IMR-90 (cell line): Measurements from ENCODE around the gene CXCL17. TPM values are rescaled to one million over a fixed set of nuclear protein-coding genes. Genes with fewer than 3 reads are reported as not detected.

ENCODE experiments used
- ATAC-seq: fragments of 200-7000 bp; cut with Tn5 transposase; 2 replicates; pipeline ENCODE4 v1.9.1; 2020; ENCODE audit warnings: low read depth, mild to moderate bottlenecking, moderate library complexity
- BruUV-seq: library from RNA; stranded (reverse); fragments of 400-500 nt; replicated peaks from 2 replicates; lab custom pipeline; 2021; lab: Mats Ljungman, UMichigan
- CTCF ChIA-PET: fragments of 300-600 bp; formaldehyde crosslinking; extraction: SDS; loops from one replicate; lab custom pipeline; 2021; ENCODE audit warnings: antibody characterized with exemption; lab: Yijun Ruan, JAX
- POLR2A ChIA-PET: fragments of 300-600 bp; sonication (Branson Sonifier 250); formaldehyde crosslinking; loops from one replicate; lab custom pipeline; 2022; ENCODE audit warnings: antibody characterized with exemption; ENCODE audit not compliant: unreplicated experiment; lab: Charles Lee
- DNase-seq: peaks from one replicate; pipeline ENCODE4 v3.0.0; 2013
- H2AFZ ChIP-seq: replicated peaks from 2 replicates; pipeline ENCODE3; 2013; ENCODE audit warnings: low read length, mild to moderate bottlenecking; ENCODE audit not compliant: poor library complexity
- H2AK5ac ChIP-seq: 2 replicates; pipeline ENCODE4 v1.6.1; 2013; ENCODE audit warnings: low read depth, low read length, inconsistent platforms
- H2AK9ac ChIP-seq: replicated peaks from 2 replicates; pipeline ENCODE3; 2013; ENCODE audit warnings: mild to moderate bottlenecking, low read depth, low read length, moderate library complexity; ENCODE audit not compliant: poor library complexity
- H2BK120ac ChIP-seq: 2 replicates; pipeline ENCODE4 v1.6.1; 2013; ENCODE audit warnings: low read depth, low read length, inconsistent platforms
- H2BK15ac ChIP-seq: 3 replicates; pipeline ENCODE4 v1.6.1; 2013; ENCODE audit warnings: low read depth, low read length, inconsistent platforms
- H2BK20ac ChIP-seq: 2 replicates; pipeline ENCODE4 v1.6.1; 2013; ENCODE audit warnings: low read depth, mild to moderate bottlenecking, inconsistent platforms, low read length, moderate library complexity
- H2BK5ac ChIP-seq: 2 replicates; pipeline ENCODE4 v1.6.1; 2013; ENCODE audit warnings: mild to moderate bottlenecking, low read depth, low read length, inconsistent platforms; ENCODE audit not compliant: poor library complexity, severe bottlenecking
- H3K14ac ChIP-seq: replicated peaks from 2 replicates; pipeline ENCODE4 v1.6.1; 2013; ENCODE audit warnings: low read depth, low read length, inconsistent platforms
- H3K18ac ChIP-seq: 2 replicates; pipeline ENCODE4 v1.6.1; 2013; ENCODE audit warnings: low read depth, low read length, control low read depth
- H3K23ac ChIP-seq: 2 replicates; pipeline ENCODE4 v1.6.1; 2013; ENCODE audit warnings: low read depth, low read length, inconsistent platforms
- H3K27ac ChIP-seq: 2 replicates; pipeline ENCODE4 v1.5.1; 2013; ENCODE audit warnings: mild to moderate bottlenecking, control low read depth, low read length; ENCODE audit not compliant: insufficient read depth
- H3K27me3 ChIP-seq: 2 replicates; pipeline ENCODE4 v1.6.1; 2013; ENCODE audit warnings: low read length; ENCODE audit not compliant: control insufficient read depth, insufficient read depth
- H3K36me3 ChIP-seq: 2 replicates; pipeline ENCODE4 v1.6.1; 2013; ENCODE audit warnings: low read length, mixed read lengths; ENCODE audit not compliant: control insufficient read depth, insufficient read depth
- H3K4ac ChIP-seq: 2 replicates; pipeline ENCODE4 v1.6.1; 2013; ENCODE audit warnings: low read depth, low read length, inconsistent platforms
- H3K4me1 ChIP-seq: 2 replicates; pipeline ENCODE4 v1.6.1; 2013; ENCODE audit warnings: low read length, mixed read lengths; ENCODE audit not compliant: control insufficient read depth, insufficient read depth
- H3K4me2 ChIP-seq: 2 replicates; pipeline ENCODE4 v1.6.1; 2013; ENCODE audit warnings: low read depth, mild to moderate bottlenecking, control low read depth, low read length, moderate library complexity
- H3K4me3 ChIP-seq: 2 replicates; pipeline ENCODE4 v1.5.1; 2013; ENCODE audit warnings: low read depth, mild to moderate bottlenecking, control low read depth, low read length, moderate library complexity; ENCODE audit not compliant: insufficient read depth
- H3K56ac ChIP-seq: 2 replicates; pipeline ENCODE4 v1.6.1; 2013; ENCODE audit warnings: low read length, inconsistent platforms; ENCODE audit not compliant: insufficient read depth; ENCODE audit errors: extremely low read depth
- H3K79me1 ChIP-seq, 2 experiments: 2 replicates each; pipeline ENCODE4 v1.6.1; 2013; ENCODE audit warnings: low read length in 2 of 2, inconsistent platforms in 1 of 2, low read depth in 1 of 2
- H3K9ac ChIP-seq: 2 replicates; pipeline ENCODE4 v1.6.1; 2013; ENCODE audit warnings: low read depth, low read length, control low read depth
- H3K9me1 ChIP-seq: 2 replicates; pipeline ENCODE4 v1.6.1; 2013; ENCODE audit warnings: low read length, inconsistent platforms; ENCODE audit not compliant: insufficient read depth
- H3K9me3 ChIP-seq: 2 replicates; pipeline ENCODE4 v1.6.1; 2013; ENCODE audit warnings: low read length; ENCODE audit not compliant: control insufficient read depth, insufficient read depth
- H4K20me1 ChIP-seq: 2 replicates; pipeline ENCODE4 v1.6.1; 2013; ENCODE audit warnings: low read length, inconsistent platforms; ENCODE audit not compliant: insufficient read depth
- H4K5ac ChIP-seq: 2 replicates; pipeline ENCODE4 v1.6.1; 2013; ENCODE audit warnings: mild to moderate bottlenecking, low read depth, low read length, control low read depth
- H4K8ac ChIP-seq, 2 experiments: 2 replicates each; pipeline ENCODE4 v1.6.1; 2013; ENCODE audit warnings: low read depth in 2 of 2, low read length in 2 of 2, control low read depth in 1 of 2, inconsistent platforms in 1 of 2
- H4K91ac ChIP-seq: 2 replicates; pipeline ENCODE4 v1.6.1; 2013; ENCODE audit warnings: low read depth, low read length, inconsistent platforms; ENCODE audit not compliant: insufficient read depth
- WGBS, 2 experiments: methylation state at CpG; one replicate each; pipeline versions ENCODE4 v1.1.5 to v1.1.7; 2013; ENCODE audit warnings: missing lambda C conversion rate in 2 of 2; ENCODE audit not compliant: insufficient read length in 1 of 2; ENCODE audit errors: extremely low coverage in 2 of 2; 5-methylcytosine and 5-hydroxymethylcytosine counted together
- dilution Hi-C: fragments of 300-500 bp; cut with HindIII; formaldehyde crosslinking; loops from one replicate; pipeline ENCODE4 v1.14.3; 2018; ENCODE audit warnings: low sequenced_read_pairs; ENCODE audit not compliant: unreplicated experiment
- in situ Hi-C: fragments of 300-500 bp; cut with MboI; formaldehyde crosslinking; loops from 3 replicates; pipeline ENCODE4 v1.14.3; 2019; ENCODE audit warnings: low sequenced_read_pairs, inconsistent platforms, mixed read lengths
- intact Hi-C: fragments of 100-400 bp; cut with micrococcal nuclease; formaldehyde crosslinking; loops from 2 replicates; pipeline ENCODE4 v1.10.0; 2022
- polyA plus RNA-seq, 3 experiments: library from polyadenylated mRNA; depleted of rRNA; stranded (reverse); fragments of >200 nt; gene quantifications; 2 replicates each; pipeline ENCODE4 v1.2.3, GENCODE V29; 2012; ENCODE audit warnings: low replicate concordance in 1 of 3
- total RNA-seq: library from RNA; depleted of rRNA; stranded (reverse); fragments of >200 nt; gene quantifications from 2 replicates; pipeline ENCODE4 v1.2.3, GENCODE V29; 2012
- TF ChIP-seq, protein P1 (sequence below): fragments of 150-350 bp; IDR thresholded peaks from 2 replicates; pipeline ENCODE4 v1.6.1; 2017; ENCODE audit warnings: mild to moderate bottlenecking, antibody characterized with exemption, low read length, low read depth

CXCL17 gene
- total and polyA plus RNA-seq, 2 of the 4 experiments (the other 2 are of a cell fraction), result not detected

DNA sequence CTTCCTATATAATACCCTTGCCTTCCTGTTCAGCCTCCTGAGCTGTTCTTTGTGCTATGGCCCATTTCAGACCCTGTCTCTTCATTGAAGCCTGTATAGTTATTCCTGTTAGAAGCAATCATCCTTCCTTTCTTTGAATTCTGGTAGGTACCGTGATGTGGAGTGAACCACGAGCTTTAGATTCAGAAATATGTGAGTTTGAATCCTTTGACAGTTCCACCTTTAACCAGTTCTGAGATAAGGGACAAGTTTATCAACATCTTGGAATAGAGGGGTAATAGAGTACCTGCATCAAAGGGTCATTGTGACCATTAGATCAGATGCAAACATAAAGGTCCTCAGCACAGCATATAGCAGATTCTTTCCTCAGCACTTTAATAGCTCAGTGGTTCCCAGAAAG lies 12.3 kb upstream of the CXCL17 start:
- Histone ChIP-seq H2AK9ac (no peak overlapping the region), H4K91ac (no peak overlapping the region), H4K5ac (no peak overlapping the region), H3K9me1 (no peaks in the 10 kb centered on the region), H3K14ac (no peak overlapping the region), H3K4ac (no peak overlapping the region), H2BK5ac (no peak overlapping the region), H4K20me1 (no peaks in the 10 kb centered on the region; the same call in 1 of the 2 replicates), H4K8ac (no peak overlapping the region), H3K4me3 (no peak overlapping the region), H3K4me2 (no peak overlapping the region), H3K9me3 (no peaks in the 10 kb centered on the region), H2BK20ac (no peak overlapping the region), H3K79me1 (no peaks in the 10 kb centered on the region), H3K9ac (no peak overlapping the region), H3K4me1 (no peaks in the 10 kb centered on the region), H3K56ac (no peak overlapping the region), H2AFZ (no peak overlapping the region), H3K27ac (no peak overlapping the region), H2BK120ac (no peak overlapping the region), H2AK5ac (no peak overlapping the region), H3K23ac (no peak overlapping the region), H2BK15ac (no peak overlapping the region), H3K18ac (no peak overlapping the region), H3K36me3 (no peaks in the 10 kb centered on the region), H3K27me3 (peaks cover 21% of the 10 kb centered on the region)
- no peak for ATAC-seq
- in situ Hi-C loops, result no loop called here
- TF ChIP-seq, protein P1, sequence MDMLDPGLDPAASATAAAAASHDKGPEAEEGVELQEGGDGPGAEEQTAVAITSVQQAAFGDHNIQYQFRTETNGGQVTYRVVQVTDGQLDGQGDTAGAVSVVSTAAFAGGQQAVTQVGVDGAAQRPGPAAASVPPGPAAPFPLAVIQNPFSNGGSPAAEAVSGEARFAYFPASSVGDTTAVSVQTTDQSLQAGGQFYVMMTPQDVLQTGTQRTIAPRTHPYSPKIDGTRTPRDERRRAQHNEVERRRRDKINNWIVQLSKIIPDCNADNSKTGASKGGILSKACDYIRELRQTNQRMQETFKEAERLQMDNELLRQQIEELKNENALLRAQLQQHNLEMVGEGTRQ, result no peak
- WGBS, 2 experiments, result no CpG with 5 or more reads among the region's 2 CpGs
- ChIA-PET CTCF (interaction anchor here (0.6 to 0.7 kb wide), 2 partner anchors 442 to 752 kb away, joined by 6 read pairs; no protein-coding TSS in a partner anchor), POLR2A (no interaction called here)
- DNase-seq, result no peak
- no TSS peak for BruUV-seq
- dilution Hi-C loops, result no loop called here
- intact Hi-C loops, result no loop called here
